Measurements from ENCODE around the gene KDM4C.
"Not testable (repeated sequence)": the region's sequence is repeated elsewhere in the genome, so short reads cannot be mapped to it uniquely, and the experiment has no call there.

The KDM4C gene

DNA sequence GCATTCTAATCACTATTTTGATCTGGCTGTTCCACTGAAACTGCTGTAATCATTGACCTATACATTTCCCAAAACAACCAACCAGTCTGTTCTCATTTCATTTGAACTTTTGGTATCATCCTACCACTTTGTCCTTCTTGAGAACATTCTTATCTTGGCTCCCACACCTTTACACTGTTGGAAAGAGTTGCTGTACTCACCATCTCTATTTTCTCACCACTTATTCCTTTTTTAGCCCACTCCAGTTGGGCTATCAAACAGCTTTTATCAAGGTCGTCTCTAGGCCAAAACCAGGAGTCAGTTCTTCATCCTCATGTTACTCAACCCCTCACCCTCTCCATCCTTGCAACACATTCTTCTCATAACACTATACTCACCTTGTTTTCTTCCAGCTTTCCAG lies 170.1 kb downstream of the KDM4C start:
- no peak for DNase-seq

DNA sequence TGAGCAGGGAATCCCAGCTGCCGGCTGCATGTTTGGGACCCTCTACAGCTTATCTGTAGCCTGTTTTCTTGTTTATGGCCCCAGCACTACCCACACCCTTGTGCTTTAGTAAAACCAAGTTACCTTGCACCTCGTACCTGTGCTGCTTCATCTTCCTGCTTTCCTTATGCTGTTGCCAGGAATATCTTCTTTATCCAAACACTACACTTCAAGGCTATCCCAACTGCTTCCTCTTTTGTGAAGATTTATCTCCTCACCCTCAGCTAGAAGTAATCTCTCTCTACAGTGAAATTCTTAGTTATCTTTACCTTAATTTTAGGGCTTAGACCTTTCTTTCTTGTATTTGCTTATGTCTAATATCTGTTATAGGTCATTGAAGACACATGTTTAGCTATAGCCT lies 171.1 kb downstream of the KDM4C start:
- no peak for DNase-seq

DNA sequence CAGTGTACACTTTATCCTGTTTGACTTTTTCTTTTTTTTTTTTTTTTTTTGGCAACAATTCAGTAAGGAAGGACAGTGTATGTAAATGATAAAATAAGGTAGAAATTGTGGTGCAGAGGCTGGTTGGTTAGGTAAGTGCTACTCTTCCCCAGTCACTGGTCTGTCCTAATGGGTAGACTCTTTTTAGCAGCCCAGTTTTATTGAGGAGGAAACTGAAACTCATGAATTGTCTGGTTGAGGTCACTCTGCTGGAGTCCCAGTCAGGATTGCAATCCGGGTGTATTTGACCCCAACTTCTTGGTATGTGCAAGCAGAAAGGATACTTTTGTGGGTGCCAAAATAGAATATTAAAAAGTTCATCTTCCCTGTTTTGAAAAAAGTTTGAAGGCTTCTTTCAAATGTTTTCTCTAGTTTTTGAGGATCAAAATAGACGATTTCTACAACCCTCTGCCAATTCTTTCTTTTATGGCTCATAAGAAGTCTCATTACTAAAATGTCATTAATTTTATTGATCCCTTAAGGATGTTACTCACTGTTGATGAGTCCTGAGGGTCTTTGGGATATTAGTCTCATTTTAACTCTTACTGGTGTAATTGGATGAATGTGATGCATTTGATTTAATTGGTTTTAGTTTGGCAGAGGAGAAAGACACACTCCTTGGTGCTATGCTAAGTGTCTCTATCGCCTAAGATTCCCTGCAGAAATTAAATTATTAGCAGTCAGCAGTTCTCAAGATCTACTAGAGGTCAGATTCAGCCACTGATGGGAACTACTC lies 171.9 kb downstream of the KDM4C start:
- DNase-seq: no peak

DNA sequence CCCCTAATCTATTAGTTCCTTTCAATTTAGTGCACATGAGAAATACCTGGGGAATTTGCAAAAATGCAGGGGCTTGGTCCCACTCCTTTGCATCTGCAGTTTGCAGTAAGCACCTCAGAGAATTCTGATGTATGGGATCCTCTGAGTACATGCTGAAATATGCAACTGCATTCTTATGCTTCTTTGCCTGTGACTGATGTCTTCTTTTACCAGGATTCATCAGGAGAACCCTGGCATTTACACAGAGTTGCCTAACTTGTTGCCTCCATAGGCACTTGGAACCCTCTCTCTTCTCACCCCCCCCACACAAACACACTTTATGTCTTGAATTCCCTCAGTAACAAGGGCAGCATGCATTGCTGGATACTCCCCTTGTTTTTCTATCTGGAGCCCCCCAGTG lies 173.1 kb downstream of the KDM4C start:
- no peak for DNase-seq

DNA sequence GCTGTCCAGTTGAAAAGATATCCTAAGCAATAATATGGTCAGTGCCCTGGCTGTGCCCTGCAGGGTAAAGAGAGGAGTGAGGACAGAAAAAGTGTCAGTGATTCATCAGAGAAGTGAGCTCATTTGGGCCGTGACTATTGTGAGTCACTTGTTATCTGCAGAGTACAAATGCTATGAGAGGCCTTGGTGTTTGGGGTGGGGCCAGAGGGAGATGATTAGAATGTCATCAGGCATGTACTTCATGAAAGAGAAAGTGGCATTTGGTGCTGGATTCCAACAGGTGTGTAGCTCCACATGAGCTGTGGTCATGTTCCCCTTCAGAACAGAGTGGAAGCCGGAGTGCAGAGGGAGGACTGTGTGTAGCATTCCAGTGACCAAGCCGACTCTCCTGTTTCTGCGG lies 174.1 kb downstream of the KDM4C start:
- DNase-seq: peak in 1 of 58 donors; percentile 42

DNA sequence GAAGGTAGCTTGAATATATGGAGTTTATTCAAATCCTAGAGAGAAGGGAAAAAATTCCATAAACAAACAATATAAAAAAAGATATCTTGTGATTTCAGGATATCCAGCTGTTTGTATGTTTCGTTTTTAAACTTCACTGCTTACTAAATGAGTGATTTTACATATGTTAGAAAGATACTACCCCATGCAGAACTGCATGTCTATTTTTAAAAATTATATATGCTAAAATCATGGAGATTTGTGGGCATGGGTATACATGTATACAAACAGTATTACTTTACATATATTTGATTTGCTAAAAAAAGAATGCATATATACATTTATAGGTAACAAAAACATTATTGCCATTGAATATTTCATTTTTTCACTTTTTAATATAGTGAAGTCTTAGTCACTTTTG lies 178.3 kb downstream of the KDM4C start:
- DNase-seq: no peak

DNA sequence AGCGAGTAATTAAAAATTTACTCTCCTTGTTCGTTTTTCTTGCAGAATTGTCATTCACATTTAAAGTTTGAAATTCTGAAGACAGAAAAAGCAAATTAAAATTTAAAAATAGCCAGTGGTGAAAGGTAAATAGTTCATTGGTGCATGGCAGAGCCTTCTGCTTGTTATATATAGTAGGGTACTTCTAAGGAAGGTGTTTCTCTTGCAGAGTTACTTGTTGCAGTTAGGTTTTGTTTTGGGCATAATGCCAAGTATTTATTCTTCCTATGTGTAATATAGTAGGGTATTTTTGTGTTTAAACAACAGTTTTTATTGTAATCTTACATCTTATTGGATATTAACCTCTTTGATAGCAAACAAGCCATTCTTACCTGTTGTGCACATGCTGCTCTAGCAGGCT lies 179.4 kb downstream of the KDM4C start:
- DNase-seq: no peak

DNA sequence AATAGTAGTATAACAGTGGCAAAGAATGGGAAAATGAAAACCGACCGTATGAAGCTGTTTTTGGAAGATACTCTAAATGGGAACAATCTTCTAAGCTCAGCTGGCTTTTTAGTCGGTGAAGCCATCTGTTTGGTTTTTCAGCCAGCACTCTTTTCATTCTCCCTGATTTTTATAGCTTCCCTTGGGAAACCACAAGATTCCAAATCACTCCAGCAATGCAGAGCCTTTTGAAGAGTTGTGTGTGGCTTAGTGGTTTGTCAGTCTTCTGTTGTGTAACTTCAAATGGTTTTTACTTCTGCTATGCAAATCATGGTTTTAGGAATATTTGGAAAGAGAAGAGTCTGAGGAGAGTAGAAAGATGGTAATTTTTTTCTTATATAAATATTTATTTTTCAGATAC lies 180.7 kb downstream of the KDM4C start:
- DNase-seq: peak in 1 of 58 donors; percentile 57

DNA sequence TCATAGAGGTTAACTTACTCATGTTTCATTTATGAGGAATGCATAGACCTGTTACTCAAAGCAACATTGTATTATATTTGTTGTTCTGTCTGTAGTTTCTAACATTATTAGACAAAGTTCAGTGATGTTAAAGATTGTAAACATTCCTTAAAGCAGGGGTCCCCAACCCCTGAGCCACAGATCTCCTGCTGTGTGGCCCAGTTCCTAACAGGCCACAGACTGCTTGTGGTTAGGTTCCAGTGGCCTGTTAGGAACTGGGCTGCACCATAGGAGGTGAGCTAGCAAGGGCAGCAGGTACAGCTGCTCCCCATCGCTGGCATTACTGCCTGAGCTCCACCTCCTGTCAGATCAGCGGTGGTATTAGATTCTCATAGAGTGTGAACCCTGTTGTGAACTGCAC lies 181.1 kb downstream of the KDM4C start:
- no peak for DNase-seq

DNA sequence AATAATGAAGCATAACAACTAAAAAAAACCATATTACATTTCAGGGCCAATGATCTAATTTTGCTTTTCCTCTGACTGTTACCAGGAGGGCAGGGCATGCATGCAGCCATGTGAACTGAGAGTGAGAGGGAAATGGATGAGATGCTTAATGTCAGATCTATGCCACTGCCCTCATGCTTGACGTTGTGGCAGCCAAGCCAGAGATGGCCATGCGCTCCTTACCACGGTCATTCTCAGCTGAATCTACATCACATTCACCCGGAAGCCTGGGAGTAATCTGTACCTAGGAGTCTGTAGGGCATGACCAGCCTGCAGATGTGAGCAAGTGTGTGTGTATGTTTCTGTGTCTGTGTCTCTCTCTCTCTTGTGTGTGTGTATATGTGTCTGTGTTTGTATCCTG lies 183.7 kb downstream of the KDM4C start:
- no peak for DNase-seq

DNA sequence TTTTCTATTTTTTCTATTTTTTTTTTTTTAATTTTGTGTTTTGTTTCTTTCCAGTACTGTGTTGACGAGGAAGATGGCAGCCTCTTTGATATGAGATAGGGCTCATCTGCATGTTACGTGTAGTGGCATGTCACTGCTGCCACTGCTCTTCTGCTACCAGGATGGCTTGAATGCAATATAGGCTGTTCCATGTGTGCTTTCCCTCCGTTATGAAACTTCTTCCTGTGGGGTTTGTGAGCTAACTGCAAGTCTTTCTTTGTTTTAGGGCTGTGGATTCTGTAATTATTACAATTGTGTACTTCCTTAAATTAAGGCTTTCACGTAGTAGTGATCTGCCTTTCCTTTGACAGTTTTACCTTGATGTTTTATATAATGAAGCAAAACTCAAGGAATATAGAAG lies 184.6 kb downstream of the KDM4C start:
- DNase-seq: no peak

DNA sequence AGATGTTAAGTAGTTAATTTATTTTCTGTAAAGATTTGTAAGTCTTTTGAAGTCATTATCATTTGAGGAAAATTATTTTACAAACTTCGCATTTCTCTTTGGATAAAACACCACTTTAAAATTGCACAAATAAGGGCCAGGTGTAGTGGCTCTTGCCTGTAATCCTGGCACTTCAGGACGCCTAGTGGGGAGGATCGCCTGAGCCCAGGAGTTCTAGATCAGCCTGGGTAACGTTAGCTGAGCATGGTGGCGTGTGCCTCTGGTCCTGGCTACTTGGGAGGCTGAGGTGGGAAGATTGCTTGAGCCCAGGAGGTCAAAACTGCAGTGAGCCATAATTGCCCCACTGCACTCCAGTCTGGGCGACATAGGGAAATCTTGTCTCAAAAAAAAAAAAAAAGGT lies 185.5 kb downstream of the KDM4C start:
- no peak for DNase-seq

DNA sequence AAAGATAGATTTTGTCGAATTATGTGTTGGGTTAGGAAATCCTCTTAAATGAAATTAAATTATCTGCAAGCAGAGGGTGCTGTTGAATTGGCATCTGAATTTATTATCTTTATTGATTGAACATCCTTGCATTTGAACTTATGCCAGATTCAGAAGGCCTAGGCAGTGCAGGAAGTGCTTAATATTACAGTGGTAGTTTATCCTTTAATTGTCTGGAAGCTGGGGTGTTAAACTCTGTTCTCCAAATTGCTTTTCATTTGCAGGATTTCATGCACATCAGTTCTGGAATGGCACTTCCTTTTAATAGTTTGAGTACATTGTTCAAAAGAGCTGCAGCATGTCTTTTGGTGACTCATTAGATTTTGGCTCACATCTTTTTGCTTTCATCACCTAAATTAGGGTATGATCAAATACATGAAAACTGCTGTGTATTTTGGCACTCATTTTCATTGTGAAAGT lies 186.3 kb downstream of the KDM4C start:
- no peak for DNase-seq

DNA sequence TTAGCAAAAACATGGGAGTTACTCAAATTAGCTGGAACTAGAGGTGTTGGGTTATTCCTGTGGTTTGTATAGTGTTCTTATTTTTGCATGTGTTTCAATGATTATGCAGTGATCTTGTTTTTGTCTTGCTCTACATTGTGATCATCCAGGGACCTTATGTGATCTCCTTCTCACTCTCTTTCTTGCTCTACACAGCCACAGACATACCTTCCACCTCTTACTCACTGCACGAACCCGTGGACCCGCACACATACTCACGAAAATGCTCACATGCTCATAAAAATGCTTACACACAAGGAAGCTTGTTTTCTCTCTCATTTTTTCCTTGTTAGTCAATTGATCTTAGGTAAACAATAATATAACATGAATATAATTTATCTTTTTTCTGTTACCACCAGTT lies 187.1 kb downstream of the KDM4C start:
- DNase-seq: no peak

DNA sequence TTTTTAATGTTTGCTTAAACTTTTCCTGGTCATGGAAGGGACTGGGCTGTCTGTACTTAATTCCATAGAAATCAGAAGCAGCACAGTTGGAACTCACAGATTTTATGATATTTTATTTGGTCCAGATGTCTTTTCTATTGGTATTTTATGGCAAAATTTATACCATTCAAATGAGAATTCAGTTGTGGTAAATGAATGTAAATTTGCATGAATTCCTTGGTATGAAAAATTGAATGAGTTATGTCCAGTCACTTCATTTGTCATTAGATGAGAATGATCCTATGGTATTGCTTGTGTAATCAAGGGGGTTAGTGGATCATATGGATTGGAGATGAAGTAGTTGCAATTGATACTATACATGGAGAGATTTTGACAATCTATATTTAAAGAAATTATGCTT lies 188.0 kb downstream of the KDM4C start:
- DNase-seq: no peak

DNA sequence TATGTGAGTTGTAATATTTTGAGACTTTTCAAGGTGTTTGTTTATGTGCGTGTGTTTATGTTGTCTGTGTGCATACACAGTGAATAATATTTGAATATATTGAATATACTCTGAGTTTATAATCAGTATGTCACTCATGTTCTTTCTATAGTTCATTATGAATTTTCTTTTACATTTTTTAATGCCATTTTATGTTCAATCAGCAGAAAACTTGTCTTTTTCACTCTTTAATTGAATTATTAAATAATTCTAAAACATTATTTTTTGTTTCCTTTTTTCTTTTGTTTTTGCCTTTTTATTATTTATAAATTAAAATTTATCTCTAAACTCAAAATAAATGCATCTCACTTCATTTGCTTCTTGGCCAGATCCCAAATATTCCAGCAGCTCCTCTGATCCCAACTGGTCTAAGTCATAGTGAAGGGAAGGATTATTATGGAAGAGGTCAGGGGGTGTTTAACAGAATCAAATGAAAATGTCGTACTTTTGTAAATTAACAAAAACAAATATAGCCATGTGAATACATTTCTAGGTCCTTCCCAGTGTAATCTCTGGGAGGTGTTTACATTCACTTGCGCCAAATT lies 188.9 kb downstream of the KDM4C start:
- no peak for DNase-seq

DNA sequence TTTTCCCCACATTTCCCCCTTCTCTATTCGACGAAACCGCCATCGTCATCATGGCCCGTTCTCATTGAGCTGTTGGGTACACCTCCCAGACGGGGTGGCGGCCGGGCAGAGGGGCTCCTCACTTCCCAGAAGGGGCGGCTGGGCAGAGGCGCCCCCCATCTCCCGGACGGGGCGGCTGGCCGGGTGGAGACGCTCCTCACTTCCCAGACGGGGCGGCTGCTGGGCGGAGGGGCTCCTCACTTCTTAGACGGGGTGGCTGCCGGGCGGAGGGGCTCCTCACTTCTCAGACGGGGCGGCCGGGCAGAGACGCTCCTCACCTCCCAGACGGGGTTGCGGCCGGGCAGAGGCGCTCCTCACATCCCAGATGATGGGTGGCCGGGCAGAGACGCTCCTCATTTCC lies 191.1 kb downstream of the KDM4C start:
- DNase-seq: not testable (repeated sequence)

DNA sequence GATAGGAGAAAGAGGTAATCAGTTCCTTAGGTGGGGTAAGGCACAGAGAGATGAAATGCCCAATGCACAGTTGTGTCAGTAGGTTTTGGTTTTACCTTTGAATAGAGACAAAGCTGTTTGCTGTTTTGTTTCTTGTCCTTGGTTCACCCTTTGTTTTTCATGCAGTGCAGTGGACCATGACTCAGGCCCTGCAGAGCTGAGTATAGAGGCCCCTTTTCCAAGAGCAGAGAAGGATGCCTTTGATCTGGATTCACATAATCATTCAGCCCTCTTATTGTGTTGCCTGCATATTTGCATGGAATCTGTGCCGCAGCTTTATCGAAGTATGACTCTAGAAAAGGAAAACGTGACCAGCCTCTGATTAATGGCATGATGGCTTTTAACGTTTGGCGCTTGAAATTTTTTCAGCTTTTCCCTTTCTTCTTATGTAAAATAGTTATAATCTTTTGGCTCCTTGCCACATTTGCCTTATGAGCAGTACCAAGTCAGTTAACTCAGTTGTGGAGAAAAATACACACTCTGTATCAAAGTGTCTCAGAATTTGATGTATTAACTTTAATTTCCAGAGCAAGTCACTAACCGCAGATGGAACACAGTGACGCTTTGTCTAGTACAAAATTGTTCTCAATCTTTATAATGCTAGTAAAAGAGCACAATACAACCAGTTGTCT lies 197.6 kb downstream of the KDM4C start:
- DNase-seq: peak in 24 of 58 donors; percentile 2 to 56 (median 17)

DNA sequence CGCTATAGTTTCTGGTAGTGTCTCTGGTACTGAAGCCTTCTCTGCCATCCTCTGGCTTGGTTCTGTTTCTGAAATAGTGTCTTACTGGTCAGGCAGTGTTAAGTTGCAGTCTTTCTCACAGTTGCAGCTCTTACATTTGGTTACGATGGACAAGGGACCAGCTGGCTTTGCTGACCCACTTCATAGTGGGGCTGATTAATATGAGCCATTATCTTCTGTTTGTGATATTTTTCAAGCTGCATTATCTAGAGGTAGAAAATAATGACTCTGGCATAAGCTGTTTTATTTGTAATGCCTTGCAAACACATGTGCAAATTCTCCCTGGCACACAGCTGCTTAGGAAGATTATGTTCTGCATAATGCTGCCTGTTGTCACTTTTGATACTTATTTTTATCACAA lies 199.1 kb downstream of the KDM4C start:
- DNase-seq: peak in 2 of 58 donors; percentile 2 to 5

DNA sequence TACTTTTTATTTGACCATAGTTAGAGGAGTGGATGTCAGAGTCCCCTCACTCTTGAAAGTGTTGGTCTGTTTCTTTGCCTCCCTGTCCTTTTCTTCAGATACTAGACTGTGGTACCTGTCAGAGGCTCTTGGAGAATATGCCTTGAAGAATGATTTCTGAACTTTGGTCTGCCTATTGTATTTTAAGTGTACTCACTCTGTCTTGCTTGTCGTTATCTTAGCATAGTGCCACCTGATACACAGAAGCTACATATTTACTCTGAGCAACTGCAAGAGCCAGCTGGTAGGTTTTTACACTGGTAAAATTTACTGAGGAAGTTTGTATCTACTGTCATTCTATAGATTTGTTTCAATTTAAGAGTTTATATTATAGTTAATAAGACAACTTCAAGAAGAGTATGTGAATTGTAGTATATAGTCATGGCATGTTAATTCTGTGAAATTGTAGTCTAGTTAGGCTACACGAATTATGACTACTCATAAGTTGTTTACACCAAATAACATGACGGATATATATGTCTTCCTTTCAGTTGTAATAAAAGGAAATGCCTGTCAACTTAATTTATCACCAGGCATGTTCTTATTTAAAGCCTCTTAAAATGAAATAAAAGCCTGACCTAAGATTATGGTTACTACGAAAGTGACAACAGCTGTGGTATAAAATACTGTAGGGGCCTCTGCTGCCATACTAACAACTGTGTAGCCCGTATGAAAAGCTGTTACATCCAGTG lies 201.7 kb downstream of the KDM4C start:
- no peak for DNase-seq

DNA sequence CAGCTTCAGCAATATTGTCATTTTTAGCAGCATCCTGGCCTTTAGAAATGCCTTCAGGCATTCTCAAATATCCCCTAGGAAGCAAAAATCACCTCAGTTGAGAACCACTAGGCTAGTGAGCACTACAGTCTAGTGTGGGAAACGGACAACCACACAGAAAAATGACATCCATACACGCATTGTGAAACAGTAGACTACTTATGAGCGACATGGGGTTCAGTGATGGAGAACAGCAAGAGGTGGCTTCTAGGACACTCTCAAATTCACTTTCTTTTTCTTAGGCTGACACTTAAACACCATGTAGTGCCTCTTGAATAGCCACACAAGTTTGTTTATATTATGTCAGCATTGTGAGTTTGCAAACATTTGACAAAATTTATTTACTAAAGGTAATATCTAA lies 203.0 kb downstream of the KDM4C start:
- no peak for DNase-seq
